Glutamatergic neuron (in vitro differentiated cells): ENCODE data around the gene DGCR6. TPM values are rescaled to one million over a fixed set of nuclear protein-coding genes. Genes with fewer than 3 reads are reported as not detected.
"Not testable (repeated sequence)": the region's sequence is repeated elsewhere in the genome, so short reads cannot be mapped to it uniquely, and the experiment has no call there.

Experiments used
- DNase-seq: peaks from one replicate; pipeline ENCODE4 v3.0.0; 2022
- H3K27ac Mint-ChIP-seq: one replicate; pipeline ENCODE4 v1.8.0; 2020; ENCODE audit warnings: mild to moderate bottlenecking, mixed read lengths, inconsistent platforms; ENCODE audit not compliant: unreplicated experiment
- H3K27me3 Mint-ChIP-seq: one replicate; pipeline ENCODE4 v1.8.0; 2020; ENCODE audit warnings: mild to moderate bottlenecking, moderate library complexity, mixed read lengths, inconsistent platforms; ENCODE audit not compliant: unreplicated experiment
- H3K36me3 Mint-ChIP-seq: one replicate; pipeline ENCODE4 v1.8.0; 2020; ENCODE audit warnings: mild to moderate bottlenecking, mixed read lengths, inconsistent platforms; ENCODE audit not compliant: unreplicated experiment
- H3K4me1 Mint-ChIP-seq: one replicate; pipeline ENCODE4 v1.8.0; 2020; ENCODE audit warnings: mild to moderate bottlenecking, low read depth, mixed read lengths, inconsistent platforms; ENCODE audit not compliant: unreplicated experiment
- H3K4me3 Mint-ChIP-seq: one replicate; pipeline ENCODE4 v1.8.0; 2020; ENCODE audit warnings: mild to moderate bottlenecking, mixed read lengths, inconsistent platforms; ENCODE audit not compliant: unreplicated experiment
- H3K9me3 Mint-ChIP-seq: one replicate; pipeline ENCODE4 v1.8.0; 2020; ENCODE audit warnings: mild to moderate bottlenecking, moderate library complexity, mixed read lengths, inconsistent platforms; ENCODE audit not compliant: unreplicated experiment
- total RNA-seq: library from RNA; stranded (reverse); fragmentation: NEBNext Ultra II Directional; extraction: Animal tissue kit (Norgen Biotek cat#: 25700); gene quantifications from one replicate; pipeline ENCODE4 v1.2.1, GENCODE V29; 2021; ENCODE audit not compliant: unreplicated experiment
- TF ChIP-seq, protein P1 (sequence below): fragments of 200-600 bp; sonication (generic); IDR thresholded peaks from one replicate; pipeline ENCODE4 v1.5.0; 2021; ENCODE audit not compliant: partially characterized antibody, unreplicated experiment

DGCR6 gene
- total RNA-seq, 1 donor from 2014 or later = 11.7 TPM

DNA sequence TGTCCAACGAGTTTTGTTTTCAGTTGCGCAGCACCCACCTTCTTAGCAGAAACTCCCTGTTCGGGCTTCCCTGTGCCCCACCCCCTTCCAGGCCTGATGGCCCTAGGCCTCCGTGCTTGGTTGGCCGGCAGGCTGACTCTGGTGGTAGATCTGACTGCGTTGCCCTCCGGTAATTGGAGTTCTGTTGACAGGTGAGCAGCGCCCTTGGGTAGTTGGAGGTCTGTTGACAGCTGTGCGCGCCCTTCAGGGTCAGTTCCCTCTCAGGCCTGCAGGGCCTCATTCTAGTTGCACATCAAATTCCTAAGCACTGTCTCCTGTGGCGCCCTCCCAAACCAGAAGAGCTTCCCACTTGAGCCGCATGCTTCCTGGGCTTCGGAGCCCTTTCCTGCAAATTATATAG, 776 bp downstream of the DGCR6 start:
- H3K4me3 Mint-ChIP-seq = no peak overlapping the region
- no peak for DNase-seq
- H3K27me3 Mint-ChIP-seq = no peaks in the 10 kb centered on the region
- no peaks in the 10 kb centered on the region for H3K4me1 Mint-ChIP-seq
- H3K27ac Mint-ChIP-seq = no peak overlapping the region
- TF ChIP-seq, protein P1, sequence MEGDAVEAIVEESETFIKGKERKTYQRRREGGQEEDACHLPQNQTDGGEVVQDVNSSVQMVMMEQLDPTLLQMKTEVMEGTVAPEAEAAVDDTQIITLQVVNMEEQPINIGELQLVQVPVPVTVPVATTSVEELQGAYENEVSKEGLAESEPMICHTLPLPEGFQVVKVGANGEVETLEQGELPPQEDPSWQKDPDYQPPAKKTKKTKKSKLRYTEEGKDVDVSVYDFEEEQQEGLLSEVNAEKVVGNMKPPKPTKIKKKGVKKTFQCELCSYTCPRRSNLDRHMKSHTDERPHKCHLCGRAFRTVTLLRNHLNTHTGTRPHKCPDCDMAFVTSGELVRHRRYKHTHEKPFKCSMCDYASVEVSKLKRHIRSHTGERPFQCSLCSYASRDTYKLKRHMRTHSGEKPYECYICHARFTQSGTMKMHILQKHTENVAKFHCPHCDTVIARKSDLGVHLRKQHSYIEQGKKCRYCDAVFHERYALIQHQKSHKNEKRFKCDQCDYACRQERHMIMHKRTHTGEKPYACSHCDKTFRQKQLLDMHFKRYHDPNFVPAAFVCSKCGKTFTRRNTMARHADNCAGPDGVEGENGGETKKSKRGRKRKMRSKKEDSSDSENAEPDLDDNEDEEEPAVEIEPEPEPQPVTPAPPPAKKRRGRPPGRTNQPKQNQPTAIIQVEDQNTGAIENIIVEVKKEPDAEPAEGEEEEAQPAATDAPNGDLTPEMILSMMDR = no peak
- no peaks in the 10 kb centered on the region for H3K9me3 Mint-ChIP-seq
- no peaks in the 10 kb centered on the region for H3K36me3 Mint-ChIP-seq

DNA sequence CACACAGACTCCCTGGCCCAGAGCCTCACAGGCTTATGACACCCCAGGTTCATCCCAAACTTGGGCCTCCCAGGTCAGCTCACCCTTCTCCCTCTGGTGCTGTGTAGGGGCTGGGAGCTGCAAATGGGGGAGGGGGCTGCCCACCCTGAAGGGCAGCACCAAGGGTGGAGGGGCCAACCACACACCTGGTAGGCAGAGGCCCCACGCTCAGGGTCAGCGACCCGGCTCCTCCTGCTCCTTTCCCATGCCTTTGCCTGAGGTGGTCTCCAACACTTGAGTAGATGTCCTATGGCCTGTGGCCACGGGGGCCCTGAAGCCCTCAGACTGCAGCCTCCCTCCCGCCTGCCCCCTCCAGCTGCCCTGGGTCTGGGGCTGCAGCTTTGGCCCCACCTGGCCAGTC, 3.4 kb downstream of the DGCR6 start:
- H3K27me3 Mint-ChIP-seq = no peaks in the 10 kb centered on the region
- no peaks in the 10 kb centered on the region for H3K4me1 Mint-ChIP-seq
- H3K4me3 Mint-ChIP-seq = no peak overlapping the region
- no peaks in the 10 kb centered on the region for H3K36me3 Mint-ChIP-seq
- no peak overlapping the region for H3K27ac Mint-ChIP-seq
- no peaks in the 10 kb centered on the region for H3K9me3 Mint-ChIP-seq
- no peak for DNase-seq
- TF ChIP-seq, protein P1 = no peak

DNA sequence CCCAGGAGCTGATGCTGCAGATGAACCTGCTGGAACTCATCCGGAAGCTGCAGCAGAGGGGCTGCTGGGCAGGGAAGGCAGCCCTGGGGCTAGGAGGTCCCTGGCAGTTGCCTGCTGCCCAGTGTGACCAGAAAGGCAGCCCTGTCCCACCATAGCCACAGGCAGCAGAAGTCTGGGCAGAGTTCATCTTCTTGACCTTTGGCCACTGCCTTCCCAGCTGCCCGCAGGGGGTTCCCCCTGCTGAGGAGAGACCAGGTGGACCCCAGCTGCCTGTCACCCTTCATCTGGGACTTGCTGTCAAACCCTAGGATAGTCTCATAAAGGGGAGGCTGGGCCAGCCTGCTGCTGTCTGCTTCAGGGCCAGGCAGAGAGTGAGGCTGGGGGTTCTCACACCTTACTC, 5.4 kb downstream of the DGCR6 start:
- H3K9me3 Mint-ChIP-seq, H3K27me3 Mint-ChIP-seq, H3K27ac Mint-ChIP-seq, H3K4me1 Mint-ChIP-seq, H3K36me3 Mint-ChIP-seq, DNase-seq, H3K4me3 Mint-ChIP-seq: not testable (repeated sequence)

DNA sequence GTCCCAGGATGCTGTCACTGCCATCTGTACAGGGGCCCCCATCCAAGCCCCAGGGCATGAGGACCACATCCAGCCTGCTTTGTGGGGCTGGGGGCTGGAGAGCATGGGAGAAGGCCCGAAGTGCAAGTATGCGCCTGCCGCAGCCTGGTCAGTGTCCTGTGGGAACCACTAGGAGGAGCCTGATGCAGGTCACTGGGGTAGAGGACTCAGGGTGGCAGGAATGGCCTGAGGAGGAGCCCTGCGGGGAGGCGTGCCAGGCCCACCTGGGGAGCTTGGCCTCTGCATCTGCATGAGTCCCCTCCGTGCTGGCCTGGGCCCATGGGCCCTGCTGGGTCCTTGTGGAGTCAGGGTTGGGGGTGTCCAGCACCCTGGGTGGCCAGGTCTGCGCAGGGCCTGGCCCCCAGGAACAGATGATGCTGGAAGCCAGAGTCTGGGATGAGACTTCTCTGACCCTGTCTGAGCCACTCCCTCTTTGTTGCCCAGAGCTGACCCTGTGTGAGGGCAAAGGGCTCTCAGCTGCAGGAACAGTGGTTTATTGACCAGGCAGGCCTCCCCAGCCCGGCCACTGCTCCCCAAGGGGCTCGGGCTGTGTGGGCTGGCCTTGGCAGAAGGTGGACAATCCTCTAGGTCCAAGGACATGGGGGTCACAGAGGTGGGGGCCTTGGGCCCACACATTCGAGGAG, 6.3 kb downstream of the DGCR6 start:
- not testable (repeated sequence) for H3K4me3 Mint-ChIP-seq, H3K4me1 Mint-ChIP-seq, H3K27ac Mint-ChIP-seq, H3K36me3 Mint-ChIP-seq, H3K27me3 Mint-ChIP-seq, H3K9me3 Mint-ChIP-seq, DNase-seq

DNA sequence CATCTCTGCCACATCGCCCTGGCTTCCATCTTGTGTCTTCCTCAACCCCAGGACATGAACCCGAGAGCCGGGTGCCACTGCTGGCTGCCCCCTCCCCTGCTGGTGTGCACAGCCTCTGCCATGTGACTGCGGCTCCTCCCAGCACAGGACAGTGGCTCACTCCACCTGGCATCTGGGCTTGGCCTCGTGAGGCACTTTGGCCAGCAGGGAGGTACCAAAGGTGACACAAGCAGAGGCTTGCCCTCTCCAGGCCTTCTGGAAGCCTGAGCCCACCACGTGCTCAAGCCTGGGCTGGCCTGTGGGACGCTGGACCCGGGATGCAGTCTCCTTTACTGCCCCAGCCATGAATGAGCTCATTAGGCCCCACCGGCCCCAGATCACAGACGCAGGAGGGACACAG, 8.4 kb downstream of the DGCR6 start:
- H3K27ac Mint-ChIP-seq, H3K9me3 Mint-ChIP-seq, H3K4me3 Mint-ChIP-seq, H3K36me3 Mint-ChIP-seq, H3K27me3 Mint-ChIP-seq, DNase-seq, H3K4me1 Mint-ChIP-seq: not testable (repeated sequence)

DNA sequence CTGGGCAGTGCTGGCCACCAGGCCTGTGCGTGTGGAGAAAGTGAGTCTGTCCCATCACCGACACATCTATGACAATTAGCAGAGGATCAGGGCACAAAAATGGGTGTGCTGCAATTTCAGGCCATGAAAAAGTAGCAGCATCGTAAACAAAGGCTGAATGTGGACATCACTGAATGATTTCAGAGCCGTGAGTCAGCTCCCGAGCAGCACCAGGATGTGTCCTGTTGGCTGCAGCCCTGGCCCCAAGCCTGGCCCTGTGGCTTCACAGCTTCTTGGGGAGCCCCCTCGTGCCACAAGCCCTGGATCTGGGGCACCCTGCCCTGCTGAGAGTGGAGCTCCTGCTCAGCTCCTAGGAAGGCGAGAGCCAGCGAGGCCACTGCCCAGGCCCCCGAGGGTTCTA, 9.4 kb downstream of the DGCR6 start:
- H3K4me1 Mint-ChIP-seq, H3K36me3 Mint-ChIP-seq, H3K27me3 Mint-ChIP-seq, DNase-seq, H3K4me3 Mint-ChIP-seq, H3K27ac Mint-ChIP-seq, H3K9me3 Mint-ChIP-seq: not testable (repeated sequence)

DNA sequence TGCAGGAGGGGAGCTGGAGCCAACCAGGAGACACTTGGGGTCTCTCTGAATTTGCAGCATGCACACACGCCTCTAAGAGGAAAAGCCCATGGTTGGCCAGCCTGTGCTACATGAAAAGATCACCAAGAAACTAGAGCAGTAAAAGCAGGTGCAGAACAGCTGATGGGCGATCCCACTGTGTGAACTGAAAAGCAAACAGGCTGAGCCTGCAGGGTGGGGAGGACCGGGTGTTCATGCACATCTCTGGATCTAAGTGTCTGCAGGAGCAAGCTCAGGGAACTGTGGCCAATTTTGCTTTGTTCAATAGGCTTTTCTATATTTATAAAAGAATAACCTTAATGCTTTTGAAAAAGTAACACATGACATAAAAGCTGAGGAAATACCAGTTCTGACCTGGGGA, 11.7 kb downstream of the DGCR6 start:
- not testable (repeated sequence) for H3K27ac Mint-ChIP-seq, H3K9me3 Mint-ChIP-seq, H3K4me3 Mint-ChIP-seq, DNase-seq, H3K36me3 Mint-ChIP-seq, H3K4me1 Mint-ChIP-seq, H3K27me3 Mint-ChIP-seq

DNA sequence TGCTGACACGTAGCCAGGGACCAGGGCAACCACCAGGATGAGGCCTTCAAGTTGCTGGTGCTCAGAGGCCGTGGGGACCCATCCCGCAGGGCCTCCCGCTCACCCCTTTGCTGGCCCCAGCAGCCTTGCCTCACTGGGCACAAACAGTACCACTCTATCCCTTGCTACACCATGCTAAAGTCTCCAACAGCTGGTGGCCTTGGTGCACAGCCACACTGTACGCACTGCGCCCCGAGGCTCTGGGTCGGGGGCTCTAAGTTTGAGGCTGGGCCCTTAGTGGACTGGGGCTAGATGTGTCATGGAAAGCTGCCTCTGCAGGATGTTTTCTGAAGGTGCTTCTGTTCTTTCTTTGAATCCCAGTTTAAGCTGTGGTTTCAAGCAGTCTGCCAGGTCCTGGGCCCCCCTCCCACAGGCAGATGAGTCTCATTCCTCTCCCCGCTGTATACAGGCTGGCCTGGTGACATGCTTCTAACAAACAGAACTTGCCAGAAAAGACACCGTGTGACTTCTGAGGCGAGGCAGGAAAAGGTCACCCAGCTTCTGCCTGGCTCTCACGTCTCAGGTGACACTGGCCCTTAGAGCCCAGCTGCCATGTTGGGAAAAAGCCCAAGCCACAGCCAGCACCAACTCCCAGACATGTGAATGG, 14.3 kb downstream of the DGCR6 start:
- H3K36me3 Mint-ChIP-seq, H3K27ac Mint-ChIP-seq, H3K9me3 Mint-ChIP-seq, DNase-seq, H3K27me3 Mint-ChIP-seq, H3K4me1 Mint-ChIP-seq, H3K4me3 Mint-ChIP-seq: not testable (repeated sequence)
